GM23338 (cell line): ENCODE results near the gene CHRNA10. TPM values are rescaled to one million over a fixed set of nuclear protein-coding genes. Genes with fewer than 3 reads are reported as not detected.

Experiments used
- ATAC-seq: fragments of 200-7000 bp; cut with Tn5 transposase; 3 replicates; pipeline ENCODE4 v1.9.1; 2020
- DNase-seq: peaks from one replicate; pipeline ENCODE4 v3.0.0-alpha.2; 2015; ENCODE audit warnings: low spot score
- H2AFZ ChIP-seq: fragments of 200-600 bp; sonication (generic); 2 replicates; pipeline ENCODE4 v1.8.0; 2016; ENCODE audit warnings: antibody characterized with exemption, mild to moderate bottlenecking, moderate library complexity
- H3F3A ChIP-seq: fragments of 200-600 bp; sonication (generic); replicated peaks from 2 replicates; pipeline ENCODE4 v1.8.0; 2017; ENCODE audit warnings: antibody characterized with exemption, mixed run types, low read depth
- H3K27ac ChIP-seq: fragments of 200-600 bp; sonication (generic); 2 replicates; pipeline ENCODE4 v1.6.1; 2016; ENCODE audit warnings: low read depth
- H3K27me3 ChIP-seq: fragments of 200-600 bp; sonication (generic); 2 replicates; pipeline ENCODE4 v1.8.0; 2016; ENCODE audit warnings: mild to moderate bottlenecking, mixed run types, moderate library complexity; ENCODE audit not compliant: insufficient read depth
- H3K36me3 ChIP-seq: fragments of 200-600 bp; sonication (generic); 2 replicates; pipeline ENCODE4 v1.8.0; 2016; ENCODE audit warnings: mild to moderate bottlenecking; ENCODE audit not compliant: insufficient read depth
- H3K4me1 ChIP-seq: fragments of 200-600 bp; sonication (generic); 2 replicates; pipeline ENCODE4 v1.8.0; 2016; ENCODE audit warnings: mild to moderate bottlenecking, moderate library complexity; ENCODE audit not compliant: insufficient read depth
- H3K4me2 ChIP-seq: fragments of 200-600 bp; sonication (generic); 2 replicates; pipeline ENCODE4 v1.7.1; 2017; ENCODE audit warnings: mixed run types
- H3K4me3 ChIP-seq: fragments of 200-600 bp; sonication (generic); 2 replicates; pipeline ENCODE4 v1.6.1; 2016; ENCODE audit warnings: mixed run types
- H3K79me2 ChIP-seq: fragments of 200-600 bp; sonication (generic); replicated peaks from 2 replicates; pipeline ENCODE4 v1.8.0; 2017; ENCODE audit warnings: mild to moderate bottlenecking; ENCODE audit not compliant: insufficient read depth
- H3K9me2 ChIP-seq: fragments of 200-600 bp; sonication (generic); 2 replicates; pipeline ENCODE4 v1.8.0; 2017; ENCODE audit not compliant: insufficient read depth
- H4K20me1 ChIP-seq: fragments of 200-600 bp; sonication (generic); replicated peaks from 2 replicates; pipeline ENCODE4 v1.8.0; 2017; ENCODE audit warnings: mild to moderate bottlenecking; ENCODE audit not compliant: insufficient read depth
- H3K27ac Mint-ChIP-seq: 2 replicates; pipeline ENCODE4 v1.8.0; 2020; ENCODE audit warnings: inconsistent platforms, mild to moderate bottlenecking, moderate library complexity, mixed read lengths
- H3K27me3 Mint-ChIP-seq: 3 replicates; pipeline ENCODE4 v1.8.0; 2022; ENCODE audit warnings: low read depth, mild to moderate bottlenecking, moderate library complexity, mixed read lengths, inconsistent platforms; ENCODE audit not compliant: insufficient read depth, poor library complexity
- H3K36me3 Mint-ChIP-seq: 3 replicates; pipeline ENCODE4 v1.8.0; 2021; ENCODE audit warnings: low read depth, mild to moderate bottlenecking, inconsistent platforms, moderate library complexity, mixed read lengths
- H3K4me1 Mint-ChIP-seq: 3 replicates; pipeline ENCODE4 v1.8.0; 2020; ENCODE audit warnings: mild to moderate bottlenecking, inconsistent platforms, mixed read lengths
- H3K4me3 Mint-ChIP-seq: 3 replicates; pipeline ENCODE4 v1.8.0; 2021; ENCODE audit warnings: moderate library complexity, mild to moderate bottlenecking, inconsistent platforms, mixed read lengths
- H3K9me3 Mint-ChIP-seq: 3 replicates; pipeline ENCODE4 v1.8.0; 2020; ENCODE audit warnings: moderate library complexity, mild to moderate bottlenecking, inconsistent platforms, mixed read lengths
- EZH2 ChIP-seq: fragments of 200-600 bp; sonication (generic); IDR thresholded peaks from one replicate; pipeline ENCODE4 v1.8.0; 2017; ENCODE audit warnings: antibody characterized with exemption, mild to moderate bottlenecking, low read depth; ENCODE audit not compliant: unreplicated experiment
- EZH2phosphoT487 ChIP-seq: fragments of 200-600 bp; sonication (generic); IDR thresholded peaks from one replicate; pipeline ENCODE4 v1.8.1; 2018; ENCODE audit warnings: antibody characterized with exemption; ENCODE audit not compliant: unreplicated experiment
- JUNB ChIP-seq: IDR thresholded peaks from one replicate; pipeline ENCODE4 v1.6.1; 2016; ENCODE audit warnings: antibody characterized with exemption; ENCODE audit not compliant: unreplicated experiment
- NANOG ChIP-seq: IDR thresholded peaks from 2 replicates; pipeline ENCODE4 v1.6.1; 2016; ENCODE audit warnings: antibody characterized with exemption, borderline replicate concordance
- POLR2AphosphoS5 ChIP-seq: IDR thresholded peaks from 2 replicates; pipeline ENCODE4 v1.6.1; 2016; ENCODE audit warnings: antibody characterized with exemption, low read depth
- STAT1 ChIP-seq: IDR thresholded peaks from one replicate; pipeline ENCODE4 v1.6.1; 2016; ENCODE audit warnings: antibody characterized with exemption; ENCODE audit not compliant: unreplicated experiment
- ZNF114 ChIP-seq: fragments of 250-450 bp; sonication (Bioruptor Pico); IDR thresholded peaks from 2 replicates; pipeline ENCODE4 v1.5.0; 2020; ENCODE audit warnings: mild to moderate bottlenecking, moderate library complexity
- ZNF331 ChIP-seq: fragments of 250-450 bp; sonication (Bioruptor Pico); IDR thresholded peaks from 2 replicates; pipeline ENCODE4 v1.5.0; 2020; ENCODE audit warnings: low read depth, mild to moderate bottlenecking, moderate library complexity
- polyA plus RNA-seq: library from polyadenylated mRNA; unstranded; fragments of >200 nt; fragmentation: Nextera tagmentation; extraction: Ambion mirVana; gene quantifications from 2 replicates; pipeline ENCODE4 v1.2.1, GENCODE V29; 2016
- total RNA-seq: library from RNA; depleted of rRNA; stranded (reverse); fragments of >200 nt; shearing (Covaris generic); gene quantifications from 2 replicates; pipeline ENCODE4 v1.2.3, GENCODE V29; 2014
- TF ChIP-seq, protein P1 (sequence below): fragments of 250-450 bp; sonication (Bioruptor Pico); IDR thresholded peaks from 2 replicates; pipeline ENCODE4 v1.5.0; 2020; ENCODE audit warnings: mild to moderate bottlenecking, moderate library complexity
- TF ChIP-seq, protein P2 (sequence below): IDR thresholded peaks from 2 replicates; pipeline ENCODE4 v1.6.1; 2016; ENCODE audit warnings: antibody characterized with exemption
- TF ChIP-seq, protein P3 (sequence below): IDR thresholded peaks from one replicate; pipeline ENCODE4 v1.6.1; 2018; ENCODE audit warnings: antibody characterized with exemption; ENCODE audit not compliant: unreplicated experiment
- TF ChIP-seq, protein P4 (sequence below), 2 experiments: fragments of 200-600 bp in 1 of 2; sonication (generic) in 1 of 2; conservative IDR thresholded peaks; 2 replicates each; pipeline versions ENCODE4 v1.5.1 to v1.6.1; 2016 to 2017; ENCODE audit warnings: antibody characterized with exemption in 2 of 2, low read depth in 2 of 2, mild to moderate bottlenecking in 2 of 2, moderate library complexity in 1 of 2

The CHRNA10 gene
- total and polyA plus RNA-seq, 2 experiments from 2014 or later, result 0.45 to 1.5 TPM

DNA sequence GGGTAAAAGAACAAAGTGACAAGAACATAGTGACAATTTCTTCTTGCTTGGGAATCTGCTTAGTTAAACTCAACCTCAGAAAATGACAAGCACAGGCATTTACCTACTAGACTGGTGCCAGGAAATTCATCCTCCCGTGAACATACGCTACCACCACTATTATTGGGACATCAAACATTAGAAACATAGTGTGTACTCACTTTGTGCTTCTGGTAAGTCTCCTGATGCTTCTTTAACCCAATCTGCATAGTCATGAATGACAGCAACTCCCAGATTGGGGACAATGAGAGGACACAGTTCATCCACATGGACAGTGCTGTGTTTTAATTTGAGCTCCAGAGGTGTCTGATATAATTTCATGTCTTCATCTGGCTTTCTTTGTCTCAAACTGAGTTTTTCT is 29.2 kb upstream of the CHRNA10 start:
- no peaks in the 10 kb centered on the region for H3K4me1 Mint-ChIP-seq
- Histone ChIP-seq H4K20me1 (peaks cover 9% of the 10 kb centered on the region; the same call in 1 of the 2 replicates), H3K4me1 (no peaks in the 10 kb centered on the region), H3K79me2 (no peaks in the 10 kb centered on the region; the same call in 1 of the 2 replicates), H3K27me3 (no peaks in the 10 kb centered on the region), H3K4me3 (no peak overlapping the region), H3K27ac (no peak overlapping the region), H2AFZ (no peak overlapping the region), H3K9me2 (no peaks in the 10 kb centered on the region), H3K4me2 (no peak overlapping the region), H3F3A (0 out of 2 replicates have a peak, but pooled peaks cover 6% of the 10 kb centered on the region), H3K36me3 (peaks cover 88% of the 10 kb centered on the region)
- no peak overlapping the region for H3K4me3 Mint-ChIP-seq
- ATAC-seq, result no peak
- peaks cover 1% of the 10 kb centered on the region for H3K27me3 Mint-ChIP-seq
- H3K36me3 Mint-ChIP-seq, result peaks cover 77% of the 10 kb centered on the region
- TF ChIP-seq EZH2 (no peak), ZNF331 (CRISPR knock-in tag) (no peak), NANOG (no peak), POLR2AphosphoS5 (no peak), STAT1 (no peak), JUNB (no peak), EZH2phosphoT487 (no peak), ZNF114 (no peak)
- TF ChIP-seq, protein P1, sequence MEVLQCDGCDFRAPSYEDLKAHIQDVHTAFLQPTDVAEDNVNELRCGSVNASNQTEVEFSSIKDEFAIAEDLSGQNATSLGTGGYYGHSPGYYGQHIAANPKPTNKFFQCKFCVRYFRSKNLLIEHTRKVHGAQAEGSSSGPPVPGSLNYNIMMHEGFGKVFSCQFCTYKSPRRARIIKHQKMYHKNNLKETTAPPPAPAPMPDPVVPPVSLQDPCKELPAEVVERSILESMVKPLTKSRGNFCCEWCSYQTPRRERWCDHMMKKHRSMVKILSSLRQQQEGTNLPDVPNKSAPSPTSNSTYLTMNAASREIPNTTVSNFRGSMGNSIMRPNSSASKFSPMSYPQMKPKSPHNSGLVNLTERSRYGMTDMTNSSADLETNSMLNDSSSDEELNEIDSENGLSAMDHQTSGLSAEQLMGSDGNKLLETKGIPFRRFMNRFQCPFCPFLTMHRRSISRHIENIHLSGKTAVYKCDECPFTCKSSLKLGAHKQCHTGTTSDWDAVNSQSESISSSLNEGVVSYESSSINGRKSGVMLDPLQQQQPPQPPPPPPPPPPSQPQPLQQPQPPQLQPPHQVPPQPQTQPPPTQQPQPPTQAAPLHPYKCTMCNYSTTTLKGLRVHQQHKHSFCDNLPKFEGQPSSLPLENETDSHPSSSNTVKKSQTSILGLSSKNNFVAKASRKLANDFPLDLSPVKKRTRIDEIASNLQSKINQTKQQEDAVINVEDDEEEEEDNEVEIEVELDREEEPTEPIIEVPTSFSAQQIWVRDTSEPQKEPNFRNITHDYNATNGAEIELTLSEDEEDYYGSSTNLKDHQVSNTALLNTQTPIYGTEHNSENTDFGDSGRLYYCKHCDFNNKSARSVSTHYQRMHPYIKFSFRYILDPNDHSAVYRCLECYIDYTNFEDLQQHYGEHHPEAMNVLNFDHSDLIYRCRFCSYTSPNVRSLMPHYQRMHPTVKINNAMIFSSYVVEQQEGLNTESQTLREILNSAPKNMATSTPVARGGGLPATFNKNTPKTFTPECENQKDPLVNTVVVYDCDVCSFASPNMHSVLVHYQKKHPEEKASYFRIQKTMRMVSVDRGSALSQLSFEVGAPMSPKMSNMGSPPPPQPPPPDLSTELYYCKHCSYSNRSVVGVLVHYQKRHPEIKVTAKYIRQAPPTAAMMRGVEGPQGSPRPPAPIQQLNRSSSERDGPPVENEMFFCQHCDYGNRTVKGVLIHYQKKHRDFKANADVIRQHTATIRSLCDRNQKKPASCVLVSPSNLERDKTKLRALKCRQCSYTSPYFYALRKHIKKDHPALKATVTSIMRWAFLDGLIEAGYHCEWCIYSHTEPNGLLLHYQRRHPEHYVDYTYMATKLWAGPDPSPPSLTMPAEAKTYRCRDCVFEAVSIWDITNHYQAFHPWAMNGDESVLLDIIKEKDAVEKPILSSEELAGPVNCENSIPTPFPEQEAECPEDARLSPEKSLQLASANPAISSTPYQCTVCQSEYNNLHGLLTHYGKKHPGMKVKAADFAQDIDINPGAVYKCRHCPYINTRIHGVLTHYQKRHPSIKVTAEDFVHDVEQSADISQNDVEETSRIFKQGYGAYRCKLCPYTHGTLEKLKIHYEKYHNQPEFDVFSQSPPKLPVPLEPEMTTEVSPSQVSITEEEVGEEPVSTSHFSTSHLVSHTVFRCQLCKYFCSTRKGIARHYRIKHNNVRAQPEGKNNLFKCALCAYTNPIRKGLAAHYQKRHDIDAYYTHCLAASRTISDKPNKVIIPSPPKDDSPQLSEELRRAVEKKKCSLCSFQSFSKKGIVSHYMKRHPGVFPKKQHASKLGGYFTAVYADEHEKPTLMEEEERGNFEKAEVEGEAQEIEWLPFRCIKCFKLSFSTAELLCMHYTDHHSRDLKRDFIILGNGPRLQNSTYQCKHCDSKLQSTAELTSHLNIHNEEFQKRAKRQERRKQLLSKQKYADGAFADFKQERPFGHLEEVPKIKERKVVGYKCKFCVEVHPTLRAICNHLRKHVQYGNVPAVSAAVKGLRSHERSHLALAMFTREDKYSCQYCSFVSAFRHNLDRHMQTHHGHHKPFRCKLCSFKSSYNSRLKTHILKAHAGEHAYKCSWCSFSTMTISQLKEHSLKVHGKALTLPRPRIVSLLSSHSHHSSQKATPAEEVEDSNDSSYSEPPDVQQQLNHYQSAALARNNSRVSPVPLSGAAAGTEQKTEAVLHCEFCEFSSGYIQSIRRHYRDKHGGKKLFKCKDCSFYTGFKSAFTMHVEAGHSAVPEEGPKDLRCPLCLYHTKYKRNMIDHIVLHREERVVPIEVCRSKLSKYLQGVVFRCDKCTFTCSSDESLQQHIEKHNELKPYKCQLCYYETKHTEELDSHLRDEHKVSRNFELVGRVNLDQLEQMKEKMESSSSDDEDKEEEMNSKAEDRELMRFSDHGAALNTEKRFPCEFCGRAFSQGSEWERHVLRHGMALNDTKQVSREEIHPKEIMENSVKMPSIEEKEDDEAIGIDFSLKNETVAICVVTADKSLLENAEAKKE, result no peak
- TF ChIP-seq, protein P2, sequence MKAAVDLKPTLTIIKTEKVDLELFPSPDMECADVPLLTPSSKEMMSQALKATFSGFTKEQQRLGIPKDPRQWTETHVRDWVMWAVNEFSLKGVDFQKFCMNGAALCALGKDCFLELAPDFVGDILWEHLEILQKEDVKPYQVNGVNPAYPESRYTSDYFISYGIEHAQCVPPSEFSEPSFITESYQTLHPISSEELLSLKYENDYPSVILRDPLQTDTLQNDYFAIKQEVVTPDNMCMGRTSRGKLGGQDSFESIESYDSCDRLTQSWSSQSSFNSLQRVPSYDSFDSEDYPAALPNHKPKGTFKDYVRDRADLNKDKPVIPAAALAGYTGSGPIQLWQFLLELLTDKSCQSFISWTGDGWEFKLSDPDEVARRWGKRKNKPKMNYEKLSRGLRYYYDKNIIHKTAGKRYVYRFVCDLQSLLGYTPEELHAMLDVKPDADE, result no peak
- TF ChIP-seq, protein P3, sequence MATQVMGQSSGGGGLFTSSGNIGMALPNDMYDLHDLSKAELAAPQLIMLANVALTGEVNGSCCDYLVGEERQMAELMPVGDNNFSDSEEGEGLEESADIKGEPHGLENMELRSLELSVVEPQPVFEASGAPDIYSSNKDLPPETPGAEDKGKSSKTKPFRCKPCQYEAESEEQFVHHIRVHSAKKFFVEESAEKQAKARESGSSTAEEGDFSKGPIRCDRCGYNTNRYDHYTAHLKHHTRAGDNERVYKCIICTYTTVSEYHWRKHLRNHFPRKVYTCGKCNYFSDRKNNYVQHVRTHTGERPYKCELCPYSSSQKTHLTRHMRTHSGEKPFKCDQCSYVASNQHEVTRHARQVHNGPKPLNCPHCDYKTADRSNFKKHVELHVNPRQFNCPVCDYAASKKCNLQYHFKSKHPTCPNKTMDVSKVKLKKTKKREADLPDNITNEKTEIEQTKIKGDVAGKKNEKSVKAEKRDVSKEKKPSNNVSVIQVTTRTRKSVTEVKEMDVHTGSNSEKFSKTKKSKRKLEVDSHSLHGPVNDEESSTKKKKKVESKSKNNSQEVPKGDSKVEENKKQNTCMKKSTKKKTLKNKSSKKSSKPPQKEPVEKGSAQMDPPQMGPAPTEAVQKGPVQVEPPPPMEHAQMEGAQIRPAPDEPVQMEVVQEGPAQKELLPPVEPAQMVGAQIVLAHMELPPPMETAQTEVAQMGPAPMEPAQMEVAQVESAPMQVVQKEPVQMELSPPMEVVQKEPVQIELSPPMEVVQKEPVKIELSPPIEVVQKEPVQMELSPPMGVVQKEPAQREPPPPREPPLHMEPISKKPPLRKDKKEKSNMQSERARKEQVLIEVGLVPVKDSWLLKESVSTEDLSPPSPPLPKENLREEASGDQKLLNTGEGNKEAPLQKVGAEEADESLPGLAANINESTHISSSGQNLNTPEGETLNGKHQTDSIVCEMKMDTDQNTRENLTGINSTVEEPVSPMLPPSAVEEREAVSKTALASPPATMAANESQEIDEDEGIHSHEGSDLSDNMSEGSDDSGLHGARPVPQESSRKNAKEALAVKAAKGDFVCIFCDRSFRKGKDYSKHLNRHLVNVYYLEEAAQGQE, result no peak
- TF ChIP-seq, protein P4, sequence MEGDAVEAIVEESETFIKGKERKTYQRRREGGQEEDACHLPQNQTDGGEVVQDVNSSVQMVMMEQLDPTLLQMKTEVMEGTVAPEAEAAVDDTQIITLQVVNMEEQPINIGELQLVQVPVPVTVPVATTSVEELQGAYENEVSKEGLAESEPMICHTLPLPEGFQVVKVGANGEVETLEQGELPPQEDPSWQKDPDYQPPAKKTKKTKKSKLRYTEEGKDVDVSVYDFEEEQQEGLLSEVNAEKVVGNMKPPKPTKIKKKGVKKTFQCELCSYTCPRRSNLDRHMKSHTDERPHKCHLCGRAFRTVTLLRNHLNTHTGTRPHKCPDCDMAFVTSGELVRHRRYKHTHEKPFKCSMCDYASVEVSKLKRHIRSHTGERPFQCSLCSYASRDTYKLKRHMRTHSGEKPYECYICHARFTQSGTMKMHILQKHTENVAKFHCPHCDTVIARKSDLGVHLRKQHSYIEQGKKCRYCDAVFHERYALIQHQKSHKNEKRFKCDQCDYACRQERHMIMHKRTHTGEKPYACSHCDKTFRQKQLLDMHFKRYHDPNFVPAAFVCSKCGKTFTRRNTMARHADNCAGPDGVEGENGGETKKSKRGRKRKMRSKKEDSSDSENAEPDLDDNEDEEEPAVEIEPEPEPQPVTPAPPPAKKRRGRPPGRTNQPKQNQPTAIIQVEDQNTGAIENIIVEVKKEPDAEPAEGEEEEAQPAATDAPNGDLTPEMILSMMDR (conservative IDR thresholded peaks at IDR 0.05; ENCODE audit: low read depth in 2 of 2), result no peak
- H3K9me3 Mint-ChIP-seq, result no peaks in the 10 kb centered on the region
- H3K27ac Mint-ChIP-seq, result no peak overlapping the region; the same call in 1 of the 2 replicates
- no peak for DNase-seq
